Peyer's patch (tissue), 4 donors: ENCODE measurements around the gene PSMB8. TPM values are rescaled to one million over a fixed set of nuclear protein-coding genes. Genes with fewer than 3 reads are reported as not detected.
A peak's percentile ranks its signal among the peaks of the same experiment; 100 is the strongest.

Experiments used
- DNase-seq, 3 donors: peaks; one replicate each; pipeline ENCODE4 v3.0.0-alpha.2; 2017 to 2019
- H3K27ac ChIP-seq, 4 donors: fragments of 200-600 bp; sonication (generic); one replicate each; pipeline ENCODE4 v1.5.1; 2016 to 2019
- H3K27me3 ChIP-seq, 2 donors: fragments of 200-600 bp; sonication (generic); one replicate each; pipeline ENCODE4 v1.5.1; 2019
- H3K36me3 ChIP-seq, 3 donors: fragments of 200-600 bp; sonication (generic); one replicate each; pipeline ENCODE4 v1.5.1; 2016 to 2019
- H3K4me1 ChIP-seq, 4 donors: fragments of 200-600 bp; sonication (generic); one replicate each; pipeline ENCODE4 v1.5.1; 2016 to 2019
- H3K4me3 ChIP-seq, 4 donors: fragments of 200-600 bp; sonication (generic); 1 replicate in 3 of 4; 2 replicates in 1 of 4; pipeline ENCODE4 v1.5.1; 2016 to 2019; ENCODE audit warnings: mild to moderate bottlenecking in 1 of 4
- H3K9me3 ChIP-seq, 4 donors: fragments of 200-600 bp; sonication (generic); one replicate each; pipeline ENCODE4 v1.5.1; 2016 to 2019; ENCODE audit warnings: mild to moderate bottlenecking in 1 of 4
- CTCF ChIP-seq, 6 experiments: fragments of 450-650 bp in 4 of 6; fragments of 200-600 bp in 2 of 6; sonication (generic) in 1 of 6; IDR thresholded peaks; one replicate each; pipeline ENCODE4 v1.5.1; 2017 to 2019; ENCODE audit warnings: antibody characterized with exemption in 6 of 6, mild to moderate bottlenecking in 3 of 6, moderate library complexity in 1 of 6
- POLR2A ChIP-seq, 2 donors: fragments of 450-650 bp; IDR thresholded peaks; one replicate each; pipeline ENCODE4 v1.5.1; 2017; ENCODE audit warnings: antibody characterized with exemption in 2 of 2, mild to moderate bottlenecking in 2 of 2, moderate library complexity in 2 of 2
- total RNA-seq, 4 donors: library from RNA; depleted of rRNA; stranded (reverse); fragments of >200 nt; gene quantifications; one replicate each; pipeline ENCODE4 v1.1.0, GENCODE V29; 2016

The PSMB8 gene
- total RNA-seq, 4 donors from 2014 or later, result 48.1 to 104 (median 96.0) TPM

- H3K4me1 ChIP-seq, result peaks cover 4 to 33% (median 19%) of the 10 kb centered on the region in 4 donors
- no peak overlapping the region for H3K4me3 ChIP-seq
- H3K27me3 ChIP-seq, result no peaks in the 10 kb centered on the region
- TF ChIP-seq CTCF (IDR thresholded peaks at IDR 0.05), result no peak
- TF ChIP-seq POLR2A (IDR thresholded peaks at IDR 0.05), result no peak
- peak overlapping the region; percentile 90 to 95 (median 92) for H3K27ac ChIP-seq
- no peaks in the 10 kb centered on the region for H3K9me3 ChIP-seq
- H3K36me3 ChIP-seq, result peaks cover 0 to 46% (median 0%) of the 10 kb centered on the region in 3 donors
- DNase-seq, result no peak
Measured at GRCh38 chr6:32839356-32839755, 4.5 kb downstream of the PSMB8 start.

- Histone ChIP-seq H3K4me1 (peaks cover 4 to 32% (median 19%) of the 10 kb centered on the region in 4 donors), H3K4me3 (peak within 1 kb of the TSS; percentile 63 to 89 (median 72)), H3K36me3 (peaks cover 0 to 53% (median 0%) of the 10 kb centered on the region in 3 donors), H3K27ac (peak within 1 kb of the TSS; percentile 90 to 95 (median 92)), H3K27me3 (no peaks in the 10 kb centered on the region), H3K9me3 (no peaks in the 10 kb centered on the region)
- peak; percentile 97 to 99 (median 99) for DNase-seq
- TF ChIP-seq POLR2A (IDR thresholded peaks at IDR 0.05) (peak; percentile 57 to 76), CTCF (IDR thresholded peaks at IDR 0.05) (peak; percentile 93 to 100 (median 99))
Measured at GRCh38 chr6:32838114-32838958, 5.5 kb downstream of the PSMB8 start, which contains the start of gene TAP2. TSS of gene TAP2 (minus strand) at chr6:32838739. CDS start at chr6:32838233, 506 bp downstream.

- DNase-seq, result no peak
- H3K27me3 ChIP-seq, result no peaks in the 10 kb centered on the region
- no peaks in the 10 kb centered on the region for H3K9me3 ChIP-seq
- peak overlapping the region; percentile 90 to 95 (median 92) for H3K27ac ChIP-seq
- no peak for TF ChIP-seq POLR2A (IDR thresholded peaks at IDR 0.05)
- no peak for TF ChIP-seq CTCF (IDR thresholded peaks at IDR 0.05)
- H3K4me1 ChIP-seq, result peaks cover 4 to 26% (median 19%) of the 10 kb centered on the region in 4 donors
- peaks cover 0 to 53% (median 0%) of the 10 kb centered on the region in 3 donors for H3K36me3 ChIP-seq
- peak overlapping the region; percentile 63 to 89 (median 72) for H3K4me3 ChIP-seq
Measured at GRCh38 chr6:32837651-32838113, 6.2 kb downstream of the PSMB8 start.

GRCh38 chr6:32836873-32837272 lies 7.0 kb downstream of the PSMB8 start:
- Histone ChIP-seq H3K27ac (no peak overlapping the region), H3K36me3 (peaks cover 0 to 53% (median 0%) of the 10 kb centered on the region in 3 donors), H3K27me3 (no peaks in the 10 kb centered on the region), H3K4me1 (peaks cover 4 to 19% (median 17%) of the 10 kb centered on the region in 4 donors), H3K9me3 (no peaks in the 10 kb centered on the region), H3K4me3 (no peak overlapping the region)
- no peak for TF ChIP-seq POLR2A (IDR thresholded peaks at IDR 0.05)
- no peak for TF ChIP-seq CTCF (IDR thresholded peaks at IDR 0.05)
- DNase-seq, result no peak

- Histone ChIP-seq H3K4me1 (peaks cover 4 to 14% (median 12%) of the 10 kb centered on the region in 4 donors), H3K9me3 (no peaks in the 10 kb centered on the region), H3K36me3 (peaks cover 0 to 49% (median 0%) of the 10 kb centered on the region in 3 donors), H3K27me3 (no peaks in the 10 kb centered on the region), H3K27ac (no peak overlapping the region), H3K4me3 (no peak overlapping the region)
- TF ChIP-seq CTCF (IDR thresholded peaks at IDR 0.05) (no peak), POLR2A (IDR thresholded peaks at IDR 0.05) (no peak)
- no peak for DNase-seq
Measured at GRCh38 chr6:32835167-32835893, 8.5 kb downstream of the PSMB8 start.
